ENCODE data around the gene FOXO1. TPM values are rescaled to one million over a fixed set of nuclear protein-coding genes. Genes with fewer than 3 reads are reported as not detected.

Gene FOXO1
- total RNA-seq, 2 experiments from 2014 or later = 29.2 to 42.1 TPM

GRCh38 chr13:40599124-40599523 lies 67.3 kb downstream of the FOXO1 start:
- intact Hi-C loops (cut with micrococcal nuclease; ENCODE audit: unreplicated experiment) = no loop called here
- DNase-seq (ENCODE audit: low spot score) = no peak
- Histone ChIP-seq H4K20me1 (ENCODE audit: insufficient read depth, low read length) (peaks cover 17% of the 10 kb centered on the region; the same call in 1 of the 2 replicates), H3K4me2 (ENCODE audit: low read length) (peak overlapping the region; percentile 98), H3K4me3 (ENCODE audit: low read depth, low read length, poor library complexity, severe bottlenecking) (no peak overlapping the region), H3K9me2 (ENCODE audit: insufficient read depth, low read length) (no peaks in the 10 kb centered on the region), H3K27ac (ENCODE audit: low read depth, low read length, poor library complexity, severe bottlenecking) (peak overlapping the region; percentile 42), H3K36me3 (ENCODE audit: insufficient read depth, low read length) (peaks cover 19% of the 10 kb centered on the region; the same call in 1 of the 2 replicates), H3K79me2 (ENCODE audit: insufficient read depth, low read depth, low read length) (peaks cover 100% of the 10 kb centered on the region), H3K4me1 (ENCODE audit: insufficient read depth, low read length, poor library complexity, severe bottlenecking) (peaks cover 99% of the 10 kb centered on the region), H3K9me3 (ENCODE audit: low read length) (no peaks in the 10 kb centered on the region), H2AFZ (ENCODE audit: low read length) (no peak overlapping the region)
- CTCF ChIA-PET (ENCODE audit: unreplicated experiment) = no interaction called here
- POLR2A ChIA-PET = interaction anchor here (0.7 to 2.5 kb wide), 11 partner anchors 9 to 724 kb away, joined by 3 to 8 read pairs (median 4); no protein-coding TSS in a partner anchor
- no TSS peak for BruUV-seq (replicated peaks)
- TF ChIP-seq, protein P1, sequence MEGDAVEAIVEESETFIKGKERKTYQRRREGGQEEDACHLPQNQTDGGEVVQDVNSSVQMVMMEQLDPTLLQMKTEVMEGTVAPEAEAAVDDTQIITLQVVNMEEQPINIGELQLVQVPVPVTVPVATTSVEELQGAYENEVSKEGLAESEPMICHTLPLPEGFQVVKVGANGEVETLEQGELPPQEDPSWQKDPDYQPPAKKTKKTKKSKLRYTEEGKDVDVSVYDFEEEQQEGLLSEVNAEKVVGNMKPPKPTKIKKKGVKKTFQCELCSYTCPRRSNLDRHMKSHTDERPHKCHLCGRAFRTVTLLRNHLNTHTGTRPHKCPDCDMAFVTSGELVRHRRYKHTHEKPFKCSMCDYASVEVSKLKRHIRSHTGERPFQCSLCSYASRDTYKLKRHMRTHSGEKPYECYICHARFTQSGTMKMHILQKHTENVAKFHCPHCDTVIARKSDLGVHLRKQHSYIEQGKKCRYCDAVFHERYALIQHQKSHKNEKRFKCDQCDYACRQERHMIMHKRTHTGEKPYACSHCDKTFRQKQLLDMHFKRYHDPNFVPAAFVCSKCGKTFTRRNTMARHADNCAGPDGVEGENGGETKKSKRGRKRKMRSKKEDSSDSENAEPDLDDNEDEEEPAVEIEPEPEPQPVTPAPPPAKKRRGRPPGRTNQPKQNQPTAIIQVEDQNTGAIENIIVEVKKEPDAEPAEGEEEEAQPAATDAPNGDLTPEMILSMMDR (conservative IDR thresholded peaks at IDR 0.05; ENCODE audit: low read length) = no peak

GRCh38 chr13:40598569-40598968 lies 67.9 kb downstream of the FOXO1 start:
- Histone ChIP-seq H3K4me2 (ENCODE audit: low read length) (peak overlapping the region; percentile 98), H3K4me1 (ENCODE audit: insufficient read depth, low read length, poor library complexity, severe bottlenecking) (peaks cover 99% of the 10 kb centered on the region)
- POLR2A ChIA-PET = interaction anchor here (0.7 to 2.5 kb wide), 10 partner anchors 9 to 201 kb away, joined by 3 to 8 read pairs (median 4); no protein-coding TSS in a partner anchor

GRCh38 chr13:40597735-40598365 lies 68.6 kb downstream of the FOXO1 start:
- peaks cover 100% of the 10 kb centered on the region for H3K79me2 ChIP-seq (ENCODE audit: insufficient read depth, low read depth, low read length)
- H4K20me1 ChIP-seq (ENCODE audit: insufficient read depth, low read length) = peaks cover 15% of the 10 kb centered on the region; the same call in 1 of the 2 replicates
- H3K4me1 ChIP-seq (ENCODE audit: insufficient read depth, low read length, poor library complexity, severe bottlenecking) = peaks cover 100% of the 10 kb centered on the region
- H3K9me3 ChIP-seq (ENCODE audit: low read length) = no peaks in the 10 kb centered on the region
- BruUV-seq (replicated peaks) = no TSS peak
- H3K27ac ChIP-seq (ENCODE audit: low read depth, low read length, poor library complexity, severe bottlenecking) = peak overlapping the region; percentile 42
- ChIA-PET CTCF (ENCODE audit: unreplicated experiment) (no interaction called here), POLR2A (interaction anchor here (1.0 to 2.5 kb wide), 3 partner anchors 11 to 52 kb away, joined by 3 to 8 read pairs (median 7); no protein-coding TSS in a partner anchor)
- DNase-seq (ENCODE audit: low spot score) = no peak
- H3K9me2 ChIP-seq (ENCODE audit: insufficient read depth, low read length) = no peaks in the 10 kb centered on the region
- H3K36me3 ChIP-seq (ENCODE audit: insufficient read depth, low read length) = peaks cover 18% of the 10 kb centered on the region; the same call in 1 of the 2 replicates
- H2AFZ ChIP-seq (ENCODE audit: low read length) = no peak overlapping the region
- intact Hi-C loops (cut with micrococcal nuclease; ENCODE audit: unreplicated experiment) = no loop called here
- peak overlapping the region; percentile 98 for H3K4me2 ChIP-seq (ENCODE audit: low read length)
- H3K4me3 ChIP-seq (ENCODE audit: low read depth, low read length, poor library complexity, severe bottlenecking) = no peak overlapping the region
- TF ChIP-seq, protein P1 (conservative IDR thresholded peaks at IDR 0.05; ENCODE audit: low read length) = no peak
- no peak for TF ChIP-seq EZH2phosphoT487 (IDR thresholded peaks at IDR 0.05; ENCODE audit: borderline replicate concordance, low read depth, low read length)

More at GRCh38 chr13:40598569-40598968, 67.9 kb downstream of the FOXO1 start:
- Histone ChIP-seq H2AFZ (ENCODE audit: low read length) (no peak overlapping the region), H3K27ac (ENCODE audit: low read depth, low read length, poor library complexity, severe bottlenecking) (peak overlapping the region; percentile 42), H3K9me3 (ENCODE audit: low read length) (no peaks in the 10 kb centered on the region), H3K79me2 (ENCODE audit: insufficient read depth, low read depth, low read length) (peaks cover 100% of the 10 kb centered on the region), H3K9me2 (ENCODE audit: insufficient read depth, low read length) (no peaks in the 10 kb centered on the region), H3K36me3 (ENCODE audit: insufficient read depth, low read length) (peaks cover 19% of the 10 kb centered on the region; the same call in 1 of the 2 replicates), H3K4me3 (ENCODE audit: low read depth, low read length, poor library complexity, severe bottlenecking) (no peak overlapping the region), H4K20me1 (ENCODE audit: insufficient read depth, low read length) (peaks cover 15% of the 10 kb centered on the region; the same call in 1 of the 2 replicates)
- no peak for DNase-seq (ENCODE audit: low spot score)
- BruUV-seq (replicated peaks) = no TSS peak
- intact Hi-C loops (cut with micrococcal nuclease; ENCODE audit: unreplicated experiment) = no loop called here
- CTCF ChIA-PET (ENCODE audit: unreplicated experiment) = no interaction called here
- TF ChIP-seq, protein P1 (conservative IDR thresholded peaks at IDR 0.05; ENCODE audit: low read length) = no peak
- no peak for TF ChIP-seq EZH2phosphoT487 (IDR thresholded peaks at IDR 0.05; ENCODE audit: borderline replicate concordance, low read depth, low read length)
